Measurements from ENCODE around the gene NPTX2.
"Not testable (repeated sequence)": the region's sequence is repeated elsewhere in the genome, so short reads cannot be mapped to it uniquely, and the experiment has no call there.

NPTX2 gene, protein sequence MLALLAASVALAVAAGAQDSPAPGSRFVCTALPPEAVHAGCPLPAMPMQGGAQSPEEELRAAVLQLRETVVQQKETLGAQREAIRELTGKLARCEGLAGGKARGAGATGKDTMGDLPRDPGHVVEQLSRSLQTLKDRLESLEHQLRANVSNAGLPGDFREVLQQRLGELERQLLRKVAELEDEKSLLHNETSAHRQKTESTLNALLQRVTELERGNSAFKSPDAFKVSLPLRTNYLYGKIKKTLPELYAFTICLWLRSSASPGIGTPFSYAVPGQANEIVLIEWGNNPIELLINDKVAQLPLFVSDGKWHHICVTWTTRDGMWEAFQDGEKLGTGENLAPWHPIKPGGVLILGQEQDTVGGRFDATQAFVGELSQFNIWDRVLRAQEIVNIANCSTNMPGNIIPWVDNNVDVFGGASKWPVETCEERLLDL

GRCh38 chr7:98617051-98617959 lies at the start of gene NPTX2:
TSS of gene NPTX2 (plus strand) at chr7:98617285. CDS start at chr7:98617462, 177 bp downstream.
- FAIRE-seq (no peak), DNase-seq (ENCODE audit: insufficient read length, low spot score) (no peak)

- no peak for DNase-seq (ENCODE audit: insufficient read length, low spot score)
- FAIRE-seq, result no peak
Observed at GRCh38 chr7:98567991-98568390, 49.1 kb upstream of the NPTX2 start.

DNA sequence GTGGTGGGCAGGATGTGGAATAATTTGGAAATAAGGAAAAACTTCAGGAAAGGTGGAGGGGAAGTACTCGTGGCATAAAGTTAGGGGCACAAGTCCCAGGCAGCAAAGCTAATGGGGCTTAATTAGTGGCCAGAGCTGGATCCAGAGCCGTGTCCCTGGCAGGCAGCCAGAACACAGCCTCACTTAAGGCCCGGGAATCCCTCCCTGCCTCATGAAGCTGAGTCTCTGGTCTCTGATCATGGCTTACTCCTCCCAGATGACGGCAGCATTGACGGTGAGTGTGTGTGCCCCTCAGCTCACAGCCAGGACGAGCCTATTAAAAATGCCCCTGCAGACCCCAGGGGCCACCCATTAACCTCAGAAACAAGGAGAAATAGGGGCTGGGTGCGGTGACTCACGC lies 48.2 kb upstream of the NPTX2 start:
- DNase-seq (ENCODE audit: insufficient read length, low spot score) (no peak), FAIRE-seq (no peak)

- FAIRE-seq (no peak), DNase-seq (ENCODE audit: insufficient read length, low spot score) (no peak)
Observed at GRCh38 chr7:98569691-98570337, 47.3 kb upstream of the NPTX2 start.

DNA sequence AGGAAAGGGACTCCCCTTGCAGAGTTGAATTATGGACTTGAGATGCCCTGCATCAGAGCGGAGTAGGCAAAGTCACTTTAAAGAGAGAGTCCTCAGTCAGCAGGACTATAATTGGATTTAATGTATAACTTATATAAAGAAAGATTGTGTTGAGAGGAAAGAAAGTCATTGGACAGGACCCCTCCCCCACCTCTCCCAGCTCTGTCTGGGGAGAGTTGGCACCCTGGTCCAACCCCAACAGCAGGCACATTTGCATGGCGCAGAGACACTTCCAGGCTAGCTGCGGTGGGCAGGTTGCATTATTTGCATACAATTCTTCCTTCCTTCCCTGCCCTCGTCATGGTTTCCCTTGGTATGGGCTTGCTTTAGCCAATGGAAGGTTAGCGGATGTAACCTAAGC lies 46.1 kb upstream of the NPTX2 start:
- no peak for FAIRE-seq

GRCh38 chr7:98571986-98572385 lies 45.1 kb upstream of the NPTX2 start:
- FAIRE-seq (no peak), DNase-seq (ENCODE audit: insufficient read length, low spot score) (no peak)

More for the DNA sequence above, 46.1 kb upstream of the NPTX2 start:
- DNase-seq (ENCODE audit: insufficient read length, low spot score), result no peak

DNA sequence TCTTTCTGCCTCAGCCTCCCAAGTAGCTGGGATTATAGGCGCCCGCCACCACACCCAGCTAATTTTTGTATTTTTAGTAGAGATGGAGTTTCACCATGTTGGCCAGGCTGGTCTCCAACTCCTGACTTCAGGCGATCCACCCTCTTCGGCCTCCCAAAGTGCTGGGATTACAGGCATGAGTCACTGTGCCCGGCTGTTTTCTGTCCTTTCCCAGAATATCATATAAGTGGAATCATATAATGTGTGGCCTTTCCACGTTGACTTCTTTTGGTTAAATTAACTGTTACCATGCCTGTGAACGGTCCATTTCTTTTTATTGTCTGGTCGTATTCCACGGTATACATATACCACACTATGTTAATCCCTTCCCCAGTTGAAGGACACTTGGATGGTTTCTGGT lies 44.4 kb upstream of the NPTX2 start:
- DNase-seq (ENCODE audit: insufficient read length, low spot score); FAIRE-seq: not testable (repeated sequence)

DNA sequence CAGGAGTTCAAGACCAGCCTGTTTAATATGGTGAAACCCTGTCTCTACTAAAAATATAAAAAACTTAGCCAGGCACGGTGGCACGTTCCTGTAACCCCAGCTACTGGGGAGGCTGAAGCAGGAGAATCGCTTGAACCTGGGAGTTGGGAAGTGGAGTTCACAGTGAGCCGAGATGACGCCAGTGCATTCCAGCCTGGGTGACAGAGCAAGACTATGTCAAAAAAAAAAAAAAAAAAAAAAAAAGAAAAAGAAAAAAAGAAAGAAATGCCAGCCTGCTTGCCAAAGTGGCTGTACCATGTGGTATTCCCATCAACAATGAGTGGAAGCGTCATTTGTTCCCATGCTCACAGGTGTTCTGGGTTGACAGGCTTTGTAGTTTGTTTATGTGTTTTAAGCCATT lies 43.3 kb upstream of the NPTX2 start:
- DNase-seq (ENCODE audit: insufficient read length, low spot score) (no peak), FAIRE-seq (no peak)

- FAIRE-seq (no peak), DNase-seq (ENCODE audit: insufficient read length, low spot score) (no peak)
Observed at GRCh38 chr7:98575878-98576277, 41.2 kb upstream of the NPTX2 start.

DNA sequence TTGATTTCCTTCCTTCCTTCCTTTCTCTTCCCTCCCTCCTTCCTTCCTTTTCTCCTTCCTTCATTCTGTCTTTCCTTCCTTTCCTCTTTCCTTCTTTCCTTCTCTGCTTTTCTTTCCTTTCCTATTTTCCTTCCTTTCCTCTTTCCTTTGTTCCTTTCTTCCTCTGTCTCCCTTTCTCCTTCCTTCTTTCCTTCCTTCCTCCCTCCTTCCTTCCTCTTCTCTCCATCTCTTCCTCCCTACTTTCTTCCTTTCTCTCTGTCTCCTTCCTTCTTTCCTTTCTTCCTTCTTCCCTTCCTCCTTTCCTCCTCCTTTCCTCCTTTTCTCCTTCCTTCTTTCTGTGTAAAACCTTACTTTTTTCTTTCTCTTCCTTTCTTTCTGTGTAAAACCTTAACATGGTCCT lies 32.3 kb upstream of the NPTX2 start:
- no peak for FAIRE-seq

DNA sequence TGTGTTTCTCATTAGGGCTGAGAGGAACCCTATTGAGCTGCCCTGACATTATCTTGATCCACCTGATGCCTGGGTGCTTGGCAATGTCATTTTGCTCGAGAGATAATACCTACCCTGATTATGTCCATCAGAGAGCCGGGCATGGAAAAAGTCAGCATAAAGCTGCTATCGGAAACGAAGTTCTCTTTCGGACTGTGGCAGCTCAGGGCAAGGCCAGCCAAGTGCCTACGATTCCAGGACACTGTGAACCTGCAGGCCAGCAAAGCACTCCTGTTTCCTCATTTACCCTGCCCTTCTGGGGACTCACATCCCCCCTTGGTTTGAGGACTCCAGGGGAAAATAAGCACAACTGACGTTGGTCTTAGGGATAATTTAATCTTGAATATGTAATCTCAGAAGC lies 25.2 kb upstream of the NPTX2 start:
- FAIRE-seq, result no peak
- no peak for DNase-seq (ENCODE audit: insufficient read length, low spot score)

More for the DNA sequence above, 32.3 kb upstream of the NPTX2 start:
- no peak for DNase-seq (ENCODE audit: insufficient read length, low spot score)

DNA sequence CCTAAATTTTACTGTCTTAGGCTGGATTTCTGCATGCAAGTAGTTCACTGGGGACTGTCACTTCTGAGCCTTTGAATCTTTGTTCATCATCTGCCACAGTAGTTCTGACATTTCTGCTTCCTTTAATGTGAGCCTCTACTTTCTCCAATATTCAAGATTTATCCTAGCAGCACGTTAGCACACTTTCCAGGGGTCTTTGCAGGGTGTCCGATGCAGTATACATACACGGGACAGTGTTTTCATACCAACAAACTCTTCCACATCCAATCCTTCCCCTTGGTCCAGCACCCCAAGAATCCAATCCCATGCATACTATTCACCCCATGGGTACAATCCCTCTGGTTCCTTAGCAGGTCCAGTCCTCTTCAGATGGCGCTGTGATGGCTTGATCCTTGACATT lies 22.7 kb upstream of the NPTX2 start:
- DNase-seq (ENCODE audit: insufficient read length, low spot score), result no peak
- no peak for FAIRE-seq

- FAIRE-seq, result no peak
- no peak for DNase-seq (ENCODE audit: insufficient read length, low spot score)
Observed at GRCh38 chr7:98594787-98595186, 22.3 kb upstream of the NPTX2 start.

DNA sequence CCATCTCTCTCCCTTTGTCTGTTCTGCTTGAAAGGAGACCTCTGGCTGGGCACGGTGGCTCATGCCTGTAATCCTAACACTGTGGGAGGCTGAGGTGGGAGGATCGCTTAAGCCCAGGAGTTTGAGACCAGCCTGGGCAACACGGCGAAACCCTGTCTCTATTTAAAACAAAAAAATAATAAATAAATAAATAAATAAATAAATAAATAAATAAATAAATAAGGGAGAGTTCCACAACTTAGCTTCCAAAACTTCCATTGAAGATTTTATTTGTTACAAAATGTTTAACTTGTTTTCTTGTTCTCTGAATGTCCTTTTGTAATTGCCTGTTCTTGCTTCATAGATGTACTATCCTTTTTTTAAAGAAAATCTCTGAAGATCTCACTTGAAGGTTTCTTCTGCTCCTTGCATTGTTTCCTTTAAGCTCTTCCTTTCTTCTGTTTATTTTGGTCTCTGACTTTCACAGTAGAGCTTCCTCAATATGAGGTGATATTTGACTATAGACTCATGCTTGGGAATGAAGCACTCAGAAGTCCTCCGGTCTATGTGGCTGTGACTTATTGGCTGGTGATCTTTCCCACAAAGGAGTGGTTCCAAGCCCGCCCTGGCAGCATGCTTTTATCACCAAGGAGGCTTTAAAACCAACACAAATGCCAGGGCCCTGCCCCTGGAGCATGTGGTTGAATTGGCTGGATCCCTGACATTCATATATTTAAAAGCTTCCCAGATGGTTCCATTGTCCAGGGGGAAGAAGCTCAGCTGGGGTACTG lies 18.1 kb upstream of the NPTX2 start:
- DNase-seq (ENCODE audit: insufficient read length, low spot score), result no peak
- no peak for FAIRE-seq

DNA sequence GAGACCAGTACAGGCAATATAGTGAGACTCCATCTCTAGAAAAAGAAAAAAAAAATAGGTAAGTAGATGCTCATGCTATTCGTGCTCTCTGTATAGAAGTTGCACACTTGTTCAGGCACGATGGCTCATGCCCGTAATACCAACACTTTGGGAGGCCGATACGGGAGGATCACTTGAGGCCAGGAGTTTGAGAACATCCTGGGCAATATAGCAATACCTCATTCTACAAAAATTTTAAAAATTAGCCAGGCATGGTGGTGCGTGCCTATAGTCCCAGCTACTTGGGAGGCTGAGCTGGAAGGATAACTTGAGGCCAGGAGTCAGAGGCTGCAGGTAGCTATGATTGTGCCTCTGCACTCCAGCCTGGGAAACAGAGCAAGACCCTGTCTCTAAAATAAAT lies 17.2 kb upstream of the NPTX2 start:
- DNase-seq (ENCODE audit: insufficient read length, low spot score), result no peak
- no peak for FAIRE-seq

- DNase-seq (ENCODE audit: insufficient read length, low spot score) (no peak), FAIRE-seq (no peak)
Observed at GRCh38 chr7:98602755-98603398, 14.2 kb upstream of the NPTX2 start.

DNA sequence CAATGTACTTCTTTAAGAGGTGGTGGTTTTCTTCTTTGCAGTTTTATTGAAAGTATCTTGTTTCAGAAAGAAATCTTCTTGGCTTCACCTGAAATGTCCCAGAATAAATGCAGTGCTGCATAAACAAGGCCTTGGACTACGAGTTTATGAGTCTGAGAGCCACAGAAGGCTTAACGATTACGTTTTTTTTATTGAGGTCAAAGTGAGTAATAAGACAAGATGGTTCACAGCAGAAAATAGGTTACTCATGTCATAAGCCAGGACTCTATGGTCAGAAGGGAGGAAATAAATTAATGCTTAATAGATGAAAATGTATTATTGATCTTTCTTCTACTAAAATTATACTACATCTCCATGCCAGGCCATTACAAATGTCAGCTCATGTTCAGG lies 13.7 kb upstream of the NPTX2 start:
- DNase-seq (ENCODE audit: insufficient read length, low spot score) (no peak), FAIRE-seq (no peak)

DNA sequence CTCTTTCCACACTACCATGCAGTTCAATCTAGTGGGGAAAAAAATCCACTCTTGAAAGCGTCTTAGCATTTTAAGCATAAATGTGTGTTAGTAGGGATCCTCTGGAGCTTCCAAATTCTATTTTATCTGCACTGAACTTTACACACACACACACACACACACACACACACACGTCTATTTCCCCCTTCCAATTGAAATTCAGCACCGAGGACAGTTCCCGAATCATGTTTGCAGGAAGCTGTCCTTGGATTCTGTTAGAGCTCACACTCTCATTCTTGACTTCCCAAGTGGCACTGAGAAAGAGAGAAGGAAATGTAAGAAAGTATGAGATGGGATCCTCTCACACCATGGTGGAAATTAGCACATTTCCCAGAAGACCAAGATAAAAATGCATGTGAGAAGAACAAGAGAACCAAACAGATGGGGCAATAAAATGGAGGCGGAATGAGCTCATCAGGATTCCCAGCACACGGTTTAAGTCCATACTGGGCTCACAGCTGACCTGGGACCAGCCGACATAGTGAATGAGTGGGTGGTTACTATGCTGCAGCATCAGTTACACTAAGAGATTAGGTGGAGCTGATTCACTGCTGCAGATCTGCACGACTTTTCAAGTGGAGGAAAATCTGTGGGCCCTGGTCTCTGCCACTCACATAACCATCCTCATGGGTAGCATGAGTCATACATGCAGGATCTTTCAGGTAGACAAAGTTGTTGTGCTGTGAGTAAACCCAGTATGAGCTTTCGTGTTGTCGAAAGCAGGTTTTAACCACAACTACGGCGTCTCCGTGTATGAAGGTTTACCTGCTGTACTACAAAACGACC lies 3.3 kb upstream of the NPTX2 start:
- DNase-seq (ENCODE audit: insufficient read length, low spot score) (no peak), FAIRE-seq (no peak)

- no peak for DNase-seq (ENCODE audit: insufficient read length, low spot score)
- FAIRE-seq, result no peak
Observed at GRCh38 chr7:98616381-98617050, 569 bp upstream of the NPTX2 start.
